NCI-H345 treated with DMSO at 0.1 percent for 48 hours (cell line): Measurements from ENCODE around the gene DDX49.
"Not testable (repeated sequence)": the region's sequence is repeated elsewhere in the genome, so short reads cannot be mapped to it uniquely, and the experiment has no call there.

Source experiments
- DNase-seq: peaks from one replicate; lab custom pipeline; 2025; ENCODE audit not compliant: unreplicated experiment; lab: John Stamatoyannopoulos, UW

Gene DDX49

GRCh38 chr19:18908917-18909619 lies 10.4 kb upstream of the DDX49 start:
- no peak for DNase-seq

DNA sequence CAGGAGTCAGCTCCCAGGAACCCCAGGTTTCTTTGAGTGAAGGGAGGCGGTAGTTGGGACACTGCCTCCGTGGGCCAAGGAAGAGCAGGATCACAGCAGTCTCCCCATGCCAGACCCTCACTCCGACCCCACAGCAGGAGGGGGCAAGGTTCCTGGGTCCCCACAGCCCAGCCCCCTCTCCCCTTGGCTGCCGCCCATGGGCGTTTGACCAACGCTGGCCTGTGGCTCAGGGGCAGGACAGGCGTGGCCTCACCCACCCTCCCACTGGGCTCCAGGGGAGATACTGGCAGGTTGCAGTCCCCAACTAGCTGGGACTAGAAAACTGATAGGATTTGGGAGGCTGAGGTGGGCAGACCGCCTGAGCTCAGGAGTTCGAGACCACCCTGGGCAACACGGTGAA lies 9.5 kb upstream of the DDX49 start:
- no peak for DNase-seq

GRCh38 chr19:18910801-18911436 lies 8.6 kb upstream of the DDX49 start:
- no peak for DNase-seq

DNA sequence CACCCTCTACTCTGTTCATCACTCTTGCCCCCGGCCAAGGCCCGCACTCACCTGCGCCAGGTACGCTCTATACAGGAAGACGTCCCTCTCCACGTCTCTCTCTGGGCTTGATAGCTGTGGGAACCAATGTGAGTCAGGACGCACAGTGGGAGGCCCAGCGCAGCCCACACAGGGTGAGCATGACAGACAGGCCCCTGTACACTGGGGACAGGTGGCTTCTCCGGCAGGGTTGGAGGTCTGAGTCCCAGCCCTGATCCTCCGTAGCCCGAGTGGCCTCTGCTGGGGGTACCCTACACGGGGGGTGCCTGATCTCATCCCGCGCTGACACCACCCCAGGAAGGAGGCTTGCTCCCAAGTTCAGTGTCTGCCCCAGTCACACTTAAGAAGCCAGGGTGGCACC lies 6.6 kb upstream of the DDX49 start:
- no peak for DNase-seq

DNA sequence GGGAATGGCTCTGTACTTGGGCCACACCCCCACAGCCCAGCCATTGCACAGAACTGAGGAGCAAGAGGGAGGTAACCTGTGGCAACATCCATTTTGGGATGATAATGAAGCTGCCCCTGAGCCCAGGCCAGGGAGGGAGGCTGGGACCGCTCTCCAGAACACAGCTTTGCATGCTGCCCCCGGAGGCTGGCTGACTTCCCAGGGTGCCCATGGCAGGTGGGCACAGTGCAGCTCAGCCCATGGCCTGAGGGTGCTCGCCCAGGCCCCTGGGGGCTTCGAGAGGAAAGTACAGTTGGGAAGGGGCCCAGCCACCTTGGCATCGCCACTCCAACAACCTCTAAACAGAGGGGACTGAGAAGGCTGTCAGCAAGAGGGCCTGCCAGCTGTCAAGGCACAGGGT lies 6.0 kb upstream of the DDX49 start:
- no peak for DNase-seq

GRCh38 chr19:18915639-18916038 lies 3.9 kb upstream of the DDX49 start:
- DNase-seq = no peak

GRCh38 chr19:18917593-18917992 lies 1.9 kb upstream of the DDX49 start:
- not testable (repeated sequence) for DNase-seq

DNA sequence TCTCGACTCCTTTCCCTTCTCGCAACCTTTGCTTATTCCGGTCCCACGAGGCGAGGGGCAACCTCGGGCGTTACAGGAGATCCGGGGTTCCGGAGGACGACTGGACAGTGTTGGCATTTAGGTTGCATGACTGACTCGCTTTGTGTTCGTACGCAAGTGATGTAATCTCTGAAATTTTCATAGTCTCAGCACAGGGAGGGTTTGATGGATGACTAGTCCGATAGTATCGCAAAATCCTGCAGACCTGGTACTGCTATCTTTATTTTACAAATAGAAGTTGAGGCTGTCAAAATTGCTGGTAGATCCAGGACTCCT lies 342 bp downstream of the DDX49 start:
- DNase-seq = no peak

DNA sequence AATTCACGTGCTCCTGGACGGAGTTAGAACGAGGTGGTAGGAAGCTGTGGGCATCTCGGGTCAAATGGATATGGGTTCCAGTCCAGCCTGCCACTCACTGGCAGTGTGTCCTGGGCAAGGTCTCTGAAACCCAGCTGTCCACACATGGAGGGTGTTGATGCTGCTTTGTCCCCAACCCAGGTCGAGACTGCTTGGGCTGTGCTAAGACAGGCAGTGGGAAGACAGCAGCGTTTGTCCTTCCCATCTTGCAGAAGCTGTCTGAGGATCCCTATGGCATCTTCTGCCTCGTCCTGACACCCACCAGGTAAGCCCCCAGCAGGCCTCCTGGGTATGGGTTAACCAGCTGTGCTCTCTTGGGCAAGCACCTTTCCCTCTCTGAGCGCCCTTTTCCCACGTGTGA lies 885 bp downstream of the DDX49 start:
- no peak for DNase-seq

- DNase-seq = no peak
Observed at GRCh38 chr19:18921593-18921992, 2.1 kb downstream of the DDX49 start.

DNA sequence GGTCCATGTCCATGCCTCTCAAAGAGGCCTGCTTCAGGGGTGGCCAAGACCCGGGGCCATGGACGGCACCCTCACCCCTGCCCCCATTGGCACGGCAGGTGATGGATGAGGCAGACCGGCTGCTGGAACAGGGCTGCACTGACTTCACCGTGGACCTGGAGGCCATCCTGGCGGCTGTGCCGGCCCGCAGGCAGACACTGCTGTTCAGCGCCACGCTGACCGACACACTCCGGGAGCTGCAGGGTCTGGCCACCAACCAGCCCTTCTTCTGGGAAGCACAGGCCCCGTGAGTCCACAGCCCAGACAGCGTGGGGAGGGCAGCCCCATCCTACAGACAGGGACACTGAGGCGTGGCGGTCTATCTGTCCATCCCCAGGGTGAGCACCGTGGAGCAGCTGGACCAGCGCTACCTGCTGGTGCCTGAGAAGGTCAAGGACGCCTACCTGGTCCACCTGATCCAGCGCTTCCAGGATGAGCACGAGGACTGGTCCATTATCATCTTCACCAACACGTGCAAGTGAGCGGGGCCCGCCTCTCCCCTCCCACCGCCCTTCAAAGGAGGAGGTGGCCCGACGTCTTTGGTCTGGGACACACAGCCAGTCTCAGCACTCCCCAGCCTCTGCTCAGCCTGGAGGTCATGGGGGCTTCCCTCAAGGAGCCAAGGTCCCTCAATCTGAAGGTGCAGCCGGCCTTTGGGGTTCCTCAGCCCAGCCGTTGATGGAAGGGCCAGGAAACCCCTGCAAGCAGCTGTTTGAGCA lies 2.9 kb downstream of the DDX49 start:
- no peak for DNase-seq

DNA sequence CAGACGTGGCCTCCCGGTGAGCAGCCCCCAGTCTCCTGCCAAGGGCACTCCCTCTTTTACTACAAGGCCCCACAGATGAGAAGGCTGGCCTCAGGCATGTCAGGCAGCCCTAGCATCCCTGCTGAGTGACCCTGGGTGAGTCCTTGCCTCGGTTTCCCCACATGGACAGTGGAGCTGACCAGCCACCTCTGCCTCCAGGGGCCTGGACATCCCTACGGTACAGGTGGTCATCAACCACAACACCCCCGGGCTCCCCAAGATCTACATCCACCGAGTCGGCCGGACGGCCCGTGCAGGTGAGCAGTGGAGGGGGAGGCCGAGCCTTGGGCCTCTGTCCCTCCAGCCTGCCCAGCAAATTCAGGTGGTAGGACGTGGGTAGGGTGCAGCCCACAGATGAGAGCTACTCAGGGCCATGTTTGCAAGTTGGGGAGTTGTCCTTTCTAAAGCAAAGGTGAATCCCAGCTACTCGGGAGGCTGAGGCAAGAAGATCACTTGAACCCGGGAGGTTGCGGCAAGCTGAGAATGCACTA lies 5.2 kb downstream of the DDX49 start:
- no peak for DNase-seq

DNA sequence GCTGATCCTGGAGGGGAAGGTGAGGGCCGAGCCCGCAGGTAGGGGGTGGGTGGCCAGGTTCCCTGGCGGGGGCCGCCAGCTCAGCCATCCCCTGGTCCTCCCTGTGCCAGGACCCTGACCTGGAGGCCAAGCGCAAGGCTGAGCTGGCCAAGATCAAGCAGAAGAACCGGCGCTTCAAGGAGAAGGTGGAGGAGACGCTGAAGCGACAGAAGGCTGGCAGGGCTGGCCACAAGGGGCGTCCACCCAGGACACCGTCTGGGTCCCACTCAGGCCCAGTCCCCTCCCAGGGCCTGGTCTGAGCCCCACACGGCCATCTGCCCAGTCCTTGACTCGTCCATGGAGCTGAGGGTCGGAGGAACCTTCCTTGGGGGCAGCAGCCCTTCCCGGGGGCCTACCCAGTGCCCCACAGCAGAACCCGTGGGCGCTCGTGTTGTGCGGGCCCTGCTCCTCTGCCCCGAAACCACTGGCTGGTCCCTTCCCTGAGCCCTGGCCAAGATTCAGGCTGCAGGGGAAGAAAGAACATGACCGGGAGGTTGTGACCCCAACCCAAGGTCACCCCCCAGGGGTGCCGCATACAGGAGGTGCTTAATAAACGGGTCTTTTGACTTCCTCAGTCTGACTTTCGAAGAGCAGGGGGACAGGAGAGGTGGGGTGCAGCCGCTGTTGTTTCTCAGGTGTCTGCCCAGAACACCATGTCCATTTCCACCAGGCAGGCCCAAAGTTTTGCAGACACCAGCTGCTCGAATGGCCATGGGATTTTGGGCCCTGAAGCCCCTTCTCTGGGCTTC lies 8.7 kb downstream of the DDX49 start:
- no peak for DNase-seq

- DNase-seq = no peak
Observed at GRCh38 chr19:18929311-18929710, 9.8 kb downstream of the DDX49 start.

GRCh38 chr19:18931316-18932162 lies 12.0 kb downstream of the DDX49 start:
- no peak for DNase-seq

- no peak for DNase-seq
Observed at GRCh38 chr19:18932216-18932841, 12.8 kb downstream of the DDX49 start.

- DNase-seq = no peak
Observed at GRCh38 chr19:18933297-18933696, 13.8 kb downstream of the DDX49 start.

DNA sequence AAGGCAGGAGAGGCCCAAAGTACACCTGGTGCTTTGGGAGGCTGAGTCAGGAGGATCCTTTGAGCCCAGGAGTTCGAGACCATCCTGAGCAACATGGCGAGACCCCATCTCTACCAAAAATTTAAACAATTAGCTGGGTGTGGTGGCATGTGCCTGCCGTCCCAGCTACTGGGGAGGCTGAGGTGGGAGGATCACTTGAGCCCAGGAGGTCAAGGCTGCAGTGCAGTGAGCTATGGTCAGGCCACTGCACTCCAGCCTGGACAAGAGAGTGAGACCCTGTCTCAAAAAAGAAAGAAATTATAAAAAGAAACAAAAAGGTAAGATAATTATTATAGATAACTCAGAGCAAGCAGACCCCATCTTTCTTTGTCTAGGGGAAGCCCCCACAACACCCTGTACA lies 19.6 kb downstream of the DDX49 start:
- DNase-seq = no peak

DNA sequence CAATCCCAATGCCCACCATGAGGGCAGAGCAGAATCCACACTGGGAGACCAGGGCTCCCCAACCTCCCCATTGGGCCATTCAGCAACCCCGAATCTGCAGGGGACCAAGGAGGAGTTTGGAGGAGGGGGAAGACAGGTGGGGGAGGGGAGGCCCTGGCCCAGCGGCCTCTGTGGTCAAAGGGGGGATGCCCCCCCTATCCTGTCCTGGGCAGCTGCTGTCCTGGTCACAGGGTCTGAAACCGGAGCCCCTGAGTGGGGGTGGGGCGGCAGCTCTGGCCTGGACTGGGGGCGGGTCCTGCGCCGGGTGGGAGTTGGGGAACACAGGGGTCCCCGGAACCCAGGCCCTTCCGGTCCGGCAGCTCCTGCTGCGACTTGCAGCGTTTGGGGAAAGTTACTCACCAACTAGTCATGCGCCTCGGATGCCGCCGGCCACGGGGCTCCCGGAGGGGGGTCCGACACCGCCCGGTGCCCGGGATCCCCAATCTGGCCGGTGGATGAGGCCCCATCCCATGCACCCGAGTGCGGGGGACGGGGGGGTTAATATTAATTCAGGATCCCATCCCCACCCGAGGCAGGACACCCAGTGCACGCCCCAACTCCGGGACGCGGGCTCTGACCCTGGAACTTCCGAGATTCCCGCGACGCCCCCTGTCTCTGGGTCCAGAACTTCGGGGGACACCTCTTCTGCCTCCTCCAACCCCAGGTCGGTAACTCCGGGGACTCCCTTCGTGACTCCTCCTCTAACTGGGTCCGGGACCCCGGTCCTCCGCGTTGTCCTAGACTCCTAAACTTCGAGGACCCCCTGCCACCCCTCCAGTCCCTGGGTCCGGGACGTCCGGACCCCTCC lies 20.6 kb downstream of the DDX49 start:
- DNase-seq = no peak
